Vagina (tissue), 2 donors: Measurements from ENCODE around the gene ARHGAP42.

ENCODE experiments used
- POLR2A ChIP-seq, 2 donors: fragments of 450-650 bp; IDR thresholded peaks; one replicate each; pipeline ENCODE4 v1.6.1; 2017; ENCODE audit warnings: antibody characterized with exemption in 2 of 2, mild to moderate bottlenecking in 2 of 2, moderate library complexity in 2 of 2
- TF ChIP-seq, protein P1 (sequence below), 3 experiments: fragments of 450-650 bp in 2 of 3; fragments of 200-600 bp in 1 of 3; sonication (generic) in 1 of 3; IDR thresholded peaks; one replicate each; pipeline ENCODE4 v1.5.1; 2017 to 2019; ENCODE audit warnings: antibody characterized with exemption in 3 of 3, mild to moderate bottlenecking in 2 of 3, moderate library complexity in 2 of 3

DNA sequence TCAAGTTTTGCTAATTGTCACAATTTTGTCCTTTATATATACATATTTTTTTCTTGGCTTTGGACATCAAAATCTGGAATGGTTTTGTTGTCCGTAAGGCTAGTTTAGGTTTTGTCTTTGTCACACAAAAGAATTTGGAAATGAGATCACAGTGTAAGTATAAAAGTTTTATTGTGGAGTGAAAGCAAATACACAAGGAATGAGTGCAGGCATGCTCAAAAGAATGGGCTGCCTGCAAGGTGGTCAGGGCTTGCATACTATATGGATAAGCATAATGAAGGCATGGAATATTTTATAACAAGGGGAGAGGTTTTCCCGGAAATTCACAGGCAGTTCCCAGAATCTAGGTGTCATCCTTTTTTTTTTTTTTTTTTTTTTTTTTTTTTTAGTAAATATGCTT lies 150.2 kb downstream of the ARHGAP42 start:
- TF ChIP-seq, protein P1, sequence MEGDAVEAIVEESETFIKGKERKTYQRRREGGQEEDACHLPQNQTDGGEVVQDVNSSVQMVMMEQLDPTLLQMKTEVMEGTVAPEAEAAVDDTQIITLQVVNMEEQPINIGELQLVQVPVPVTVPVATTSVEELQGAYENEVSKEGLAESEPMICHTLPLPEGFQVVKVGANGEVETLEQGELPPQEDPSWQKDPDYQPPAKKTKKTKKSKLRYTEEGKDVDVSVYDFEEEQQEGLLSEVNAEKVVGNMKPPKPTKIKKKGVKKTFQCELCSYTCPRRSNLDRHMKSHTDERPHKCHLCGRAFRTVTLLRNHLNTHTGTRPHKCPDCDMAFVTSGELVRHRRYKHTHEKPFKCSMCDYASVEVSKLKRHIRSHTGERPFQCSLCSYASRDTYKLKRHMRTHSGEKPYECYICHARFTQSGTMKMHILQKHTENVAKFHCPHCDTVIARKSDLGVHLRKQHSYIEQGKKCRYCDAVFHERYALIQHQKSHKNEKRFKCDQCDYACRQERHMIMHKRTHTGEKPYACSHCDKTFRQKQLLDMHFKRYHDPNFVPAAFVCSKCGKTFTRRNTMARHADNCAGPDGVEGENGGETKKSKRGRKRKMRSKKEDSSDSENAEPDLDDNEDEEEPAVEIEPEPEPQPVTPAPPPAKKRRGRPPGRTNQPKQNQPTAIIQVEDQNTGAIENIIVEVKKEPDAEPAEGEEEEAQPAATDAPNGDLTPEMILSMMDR (IDR thresholded peaks at IDR 0.05) = no peak
- TF ChIP-seq POLR2A (IDR thresholded peaks at IDR 0.05) = no peak
